GM19395 (cell line): Measurements from ENCODE around the gene TCEANC2.
"Not testable (repeated sequence)": the region's sequence is repeated elsewhere in the genome, so short reads cannot be mapped to it uniquely, and the experiment has no call there.

ENCODE experiments used
- ATAC-seq: cut with Tn5 transposase; IDR thresholded peaks from one replicate; pipeline ENCODE4 v1.9.1; 2021; ENCODE audit warnings: mild to moderate bottlenecking, moderate library complexity; ENCODE audit not compliant: unreplicated experiment

TCEANC2 gene

DNA sequence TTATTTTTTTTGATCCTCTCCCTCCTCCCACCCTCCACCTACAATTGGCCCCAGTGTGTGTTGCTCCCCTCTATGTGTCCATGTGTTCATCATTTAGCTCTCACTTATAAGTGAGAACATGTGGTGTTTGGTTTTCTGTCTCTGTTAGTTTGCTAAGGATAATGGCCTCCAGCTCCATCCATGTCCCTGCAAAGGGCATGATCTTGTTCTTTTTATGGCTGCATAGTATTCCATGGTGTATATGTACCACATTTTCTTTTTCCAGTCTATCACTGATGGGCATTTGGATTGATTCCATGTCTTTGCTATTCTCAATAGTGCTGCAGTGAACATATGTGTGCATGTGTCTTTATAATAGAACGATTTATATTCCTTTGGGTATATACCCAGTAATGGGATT, 28.6 kb upstream of the TCEANC2 start:
- ATAC-seq, result not testable (repeated sequence)

DNA sequence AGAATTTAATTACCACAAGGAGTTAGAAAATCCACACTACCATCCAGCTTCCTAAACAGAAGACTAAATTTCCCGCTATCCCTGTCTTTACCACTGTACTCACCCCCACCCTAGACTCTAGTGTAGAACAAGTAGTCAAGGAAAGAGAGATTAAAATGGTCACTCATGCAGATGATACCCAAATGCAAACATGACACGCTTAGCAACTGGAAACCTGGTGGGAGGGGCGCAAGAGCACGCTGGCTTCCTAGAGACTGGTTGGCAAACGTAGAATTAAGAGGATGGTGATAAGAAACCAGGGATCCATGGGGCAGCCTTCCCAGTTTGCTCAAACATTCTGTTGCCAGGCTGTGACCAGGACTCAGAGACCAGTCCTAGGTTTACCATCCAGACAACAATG, 25.6 kb upstream of the TCEANC2 start:
- ATAC-seq, result no peak

DNA sequence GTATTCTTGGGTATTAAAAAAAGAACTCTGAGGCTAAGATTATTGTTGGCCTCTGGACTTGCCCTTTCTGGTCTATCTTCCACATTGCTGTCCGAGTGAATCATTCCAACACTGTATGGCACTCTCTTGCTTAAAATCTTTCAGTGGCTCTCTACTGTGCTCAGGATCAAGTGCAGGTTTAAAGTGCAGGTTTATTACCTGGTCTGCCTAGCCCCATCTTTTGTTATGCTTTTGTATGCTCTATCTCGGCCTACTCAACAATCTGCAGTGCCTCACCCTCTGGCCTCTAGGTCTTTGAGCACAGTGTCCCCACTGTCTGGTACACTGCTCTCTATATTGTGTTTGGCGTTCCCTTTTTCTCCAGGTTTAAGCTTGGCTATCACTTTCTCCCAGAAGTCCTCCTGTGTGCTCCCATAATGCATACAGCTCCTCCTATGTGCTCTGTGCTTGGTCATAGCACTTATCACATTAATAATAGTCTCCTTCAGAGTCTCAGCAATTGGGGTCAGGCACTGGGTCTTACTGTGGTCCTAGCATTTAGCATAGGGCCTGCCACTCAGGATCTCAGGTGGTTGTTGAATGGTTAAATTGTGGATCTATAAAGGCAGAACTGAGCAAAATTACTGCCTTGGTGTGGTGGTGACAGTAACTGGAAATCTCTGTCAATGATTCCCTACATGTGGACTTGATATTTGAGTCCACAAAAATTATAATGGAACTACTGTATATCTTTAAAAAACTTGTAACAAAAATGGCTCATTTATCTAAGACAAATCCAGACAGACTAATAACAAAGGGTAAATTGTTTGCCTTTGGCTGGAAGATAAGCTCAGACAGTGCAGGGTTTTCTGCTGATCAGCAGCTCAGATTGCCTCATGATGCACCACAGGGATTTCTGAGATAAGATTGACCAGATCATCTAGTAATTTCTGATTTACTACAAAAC, 24.8 kb upstream of the TCEANC2 start:
- ATAC-seq, result no peak

DNA sequence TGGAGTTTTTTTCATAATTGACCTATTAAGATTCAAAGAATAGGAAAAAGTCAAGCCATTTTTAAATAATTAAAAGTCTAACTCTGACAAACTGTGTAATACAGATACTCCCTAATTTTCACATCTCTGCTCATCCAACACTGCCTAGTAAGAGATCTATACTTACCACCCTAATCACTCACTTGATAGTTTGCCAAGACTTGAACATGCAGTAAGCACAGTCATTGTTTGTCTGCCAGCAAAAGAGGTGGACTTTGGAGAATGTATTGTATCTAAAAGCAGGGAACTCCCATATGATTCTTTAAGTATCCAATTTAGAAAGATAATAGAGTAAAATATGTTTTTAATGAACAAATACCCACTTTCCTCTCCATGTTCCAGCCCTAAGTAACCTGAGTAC, 15.9 kb upstream of the TCEANC2 start:
- no peak for ATAC-seq

DNA sequence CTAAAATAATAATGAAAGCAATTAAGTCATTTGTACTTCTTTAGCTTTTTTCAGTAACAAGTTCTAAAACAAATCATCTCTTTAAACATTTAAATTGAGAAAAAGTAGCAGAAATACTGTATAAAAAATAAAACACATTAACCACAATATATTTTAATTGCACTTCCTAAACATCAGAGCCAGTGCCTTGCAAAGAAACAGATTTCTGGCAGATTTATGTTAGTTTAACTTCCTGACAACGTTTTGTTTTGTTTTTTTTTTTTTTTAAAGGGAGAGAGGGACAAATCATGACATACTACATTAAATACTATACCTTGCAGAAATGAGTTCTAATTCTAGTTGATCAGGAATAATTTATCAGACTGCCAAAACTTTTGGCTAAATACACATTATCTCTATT, 11.6 kb upstream of the TCEANC2 start:
- ATAC-seq, result no peak

DNA sequence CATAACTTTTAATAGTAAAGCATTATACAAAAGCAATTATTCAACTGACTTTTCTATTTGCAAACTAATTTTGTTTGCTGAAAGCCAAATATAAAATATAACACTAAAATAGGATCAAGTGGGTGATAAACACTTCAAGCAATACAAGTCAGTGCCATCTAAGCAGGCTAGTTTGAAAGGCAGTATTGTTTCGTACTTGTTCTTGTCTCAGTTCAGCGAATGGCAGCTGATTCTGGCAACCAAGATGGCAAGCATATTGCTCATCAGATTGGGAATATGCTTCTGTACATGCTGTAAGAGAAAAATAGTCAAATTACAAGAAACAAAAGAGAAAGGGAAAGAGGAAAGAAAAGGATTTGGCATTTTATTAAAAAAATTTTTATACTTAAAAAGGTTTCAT, 7.9 kb upstream of the TCEANC2 start:
- ATAC-seq, result no peak

DNA sequence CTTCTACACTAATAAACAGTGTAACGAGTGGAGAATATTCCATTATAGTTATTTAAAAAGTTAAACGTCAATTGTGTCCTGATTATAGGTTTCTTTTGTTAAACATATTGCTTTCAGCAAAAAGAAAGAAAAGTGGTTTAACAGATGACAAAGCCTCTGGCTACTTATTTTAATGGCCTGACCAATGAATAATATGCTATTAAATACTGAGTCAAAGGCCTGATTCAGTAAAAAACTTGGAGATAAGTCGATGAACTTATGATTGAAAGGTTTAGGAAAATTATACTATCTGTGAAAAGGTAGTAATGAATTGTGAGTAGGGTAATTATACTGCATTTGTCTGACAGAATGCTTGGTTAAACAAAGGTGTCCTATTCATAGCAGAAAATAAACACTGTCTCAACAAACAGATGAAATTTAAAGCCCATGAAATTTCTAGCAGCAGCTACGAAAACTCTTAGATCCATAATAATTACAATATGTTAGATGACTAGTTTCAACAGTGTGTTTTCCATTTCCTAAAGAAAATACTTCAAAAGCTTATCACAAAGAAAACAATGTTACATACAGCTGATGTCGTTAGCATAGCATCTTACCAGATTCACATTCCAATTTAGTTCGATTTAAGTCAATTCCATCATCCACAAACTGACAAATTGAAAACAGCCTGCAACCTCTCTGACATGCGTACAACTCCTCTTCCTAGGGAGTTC, 6.6 kb upstream of the TCEANC2 start:
- no peak for ATAC-seq

DNA sequence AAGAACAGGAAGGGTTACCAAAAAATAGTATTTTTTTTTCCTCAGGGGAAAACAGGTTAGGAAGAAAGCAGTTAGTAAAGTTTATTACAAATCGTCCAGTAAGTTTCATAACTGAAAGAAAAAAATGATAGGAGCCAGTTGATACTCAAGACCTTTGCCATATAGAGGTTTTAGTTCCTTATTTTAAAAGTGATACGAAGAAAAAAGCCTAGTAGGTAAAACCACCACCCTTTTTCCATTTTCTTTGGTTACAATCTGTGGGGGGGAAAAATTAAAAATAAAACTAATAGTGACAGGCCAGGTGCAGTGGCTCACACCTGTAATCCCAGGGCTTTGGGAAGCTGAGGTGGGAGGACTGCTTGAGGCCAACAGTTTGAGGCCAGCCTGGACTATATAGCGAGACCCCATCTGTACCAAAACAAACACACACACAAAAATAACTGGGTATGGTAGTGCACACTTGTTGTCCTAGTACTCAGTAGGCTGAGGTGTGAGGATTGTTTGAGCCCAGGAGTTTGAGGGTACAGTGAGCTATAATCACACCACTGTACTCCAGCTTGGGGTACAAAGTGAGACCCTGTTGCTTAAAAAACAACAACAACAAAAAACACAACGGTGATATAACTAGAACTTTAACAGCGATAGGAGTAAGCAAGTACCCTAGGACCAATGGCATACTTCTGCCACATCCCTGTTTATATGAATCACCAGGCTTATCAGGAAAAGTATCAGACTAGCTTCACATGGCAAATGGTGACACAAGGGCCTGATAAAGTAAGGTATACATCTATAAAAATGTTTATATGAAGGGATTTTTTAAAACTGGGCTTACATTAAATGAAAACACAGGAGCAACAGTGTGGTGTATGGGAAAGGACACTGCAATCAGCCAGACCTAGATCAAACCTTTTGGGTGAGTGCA, 5.8 kb upstream of the TCEANC2 start:
- no peak for ATAC-seq

DNA sequence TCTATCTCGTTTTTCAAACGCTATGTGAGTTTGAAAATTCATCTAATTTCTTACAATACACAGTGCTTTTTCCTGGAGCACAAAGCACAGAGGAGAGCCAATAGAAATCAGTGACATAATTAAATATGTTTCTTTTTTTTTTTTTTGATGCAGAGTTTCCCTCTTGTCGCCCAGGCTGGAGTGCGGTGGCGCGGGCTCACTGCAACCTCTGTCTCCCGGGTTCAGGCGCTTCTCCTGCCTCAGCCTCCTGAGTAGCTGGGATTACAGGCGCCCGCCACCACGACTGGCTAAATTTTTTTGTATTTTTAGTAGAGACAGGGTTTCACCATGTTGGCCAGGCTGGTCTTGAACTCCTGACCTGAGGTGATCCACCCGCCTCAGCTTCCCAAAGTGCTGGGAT, 3.0 kb upstream of the TCEANC2 start:
- ATAC-seq, result not testable (repeated sequence)

DNA sequence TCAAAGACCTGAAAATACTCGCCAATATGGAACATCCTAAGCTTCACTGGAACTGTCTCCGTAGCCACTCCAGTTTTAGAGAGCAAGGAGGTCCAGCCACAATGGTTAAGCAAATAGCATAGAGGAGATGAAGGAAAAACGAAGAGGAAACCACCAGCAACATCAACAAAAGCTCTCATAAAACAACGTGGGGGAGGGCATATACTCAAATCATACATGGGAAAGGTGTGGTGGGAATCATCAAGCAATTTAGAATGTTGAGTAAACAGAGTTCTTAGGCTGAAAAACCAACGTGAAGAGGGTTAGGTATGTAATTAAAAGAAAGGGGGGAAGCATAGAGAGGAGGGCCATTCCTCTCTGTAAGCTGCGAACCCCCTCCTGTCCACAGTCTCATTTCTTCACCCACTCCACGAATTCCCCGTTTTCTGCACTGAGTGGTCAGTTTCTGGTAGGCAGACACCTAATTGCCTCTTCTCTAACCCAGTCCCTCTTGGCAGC, 1.4 kb upstream of the TCEANC2 start:
- no peak for ATAC-seq

DNA sequence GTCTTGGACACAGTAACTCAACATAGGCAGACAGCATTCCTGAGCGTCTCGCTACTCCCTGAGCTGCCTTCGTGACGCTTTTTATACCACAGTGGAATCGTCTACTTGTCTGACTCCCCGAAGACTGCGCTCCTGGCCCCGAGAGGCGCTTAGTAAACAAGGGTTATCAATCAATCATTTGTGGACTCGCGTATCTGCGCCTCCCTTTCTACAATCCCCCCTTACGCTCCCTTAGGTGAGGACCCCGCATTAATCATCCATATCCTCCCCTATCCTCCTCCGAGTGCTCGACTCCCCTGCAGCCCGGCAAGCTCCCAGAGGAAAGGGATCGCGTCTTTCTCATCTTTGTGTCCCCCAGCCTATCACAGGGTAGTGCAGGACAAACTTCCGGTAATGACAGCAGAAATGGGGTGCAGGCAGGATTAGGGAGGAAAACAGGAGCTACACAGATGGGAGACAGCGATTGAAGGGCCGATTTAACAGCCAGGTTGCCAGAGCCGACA, 926 bp upstream of the TCEANC2 start:
- peak; percentile 27 for ATAC-seq

DNA sequence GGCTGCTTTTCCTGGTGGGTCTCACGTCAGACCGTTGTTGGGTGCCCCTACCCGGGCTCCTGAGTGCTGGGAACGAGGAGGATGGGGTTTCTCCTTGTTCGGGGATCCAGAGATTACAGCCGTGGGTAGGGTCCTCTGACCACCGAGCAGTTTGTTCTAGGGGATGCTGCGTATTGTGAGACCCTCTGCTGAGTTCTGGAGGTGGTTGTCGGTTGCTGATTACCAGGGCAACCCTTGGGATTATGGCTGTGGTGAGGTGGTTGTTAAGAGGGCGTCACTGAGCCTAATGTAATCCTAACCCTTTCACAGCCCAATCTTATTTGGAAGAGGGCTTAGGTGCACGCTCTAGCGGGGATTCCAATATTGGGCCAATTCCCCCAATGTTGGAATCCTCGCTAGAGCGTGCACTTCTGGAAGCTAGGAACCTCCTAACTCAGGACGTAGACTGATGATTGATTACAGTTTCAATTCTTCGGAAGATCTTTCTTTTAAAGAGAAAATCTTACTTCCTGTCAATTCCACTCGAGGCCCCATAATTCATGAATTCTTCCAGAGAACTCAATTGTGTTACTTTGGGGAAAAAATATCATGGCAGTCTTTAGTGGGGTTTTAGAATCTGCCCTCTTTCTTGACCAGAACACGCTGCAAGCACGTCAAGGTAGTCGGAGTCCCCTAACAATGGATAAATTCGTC, 483 bp downstream of the TCEANC2 start:
- no peak for ATAC-seq

DNA sequence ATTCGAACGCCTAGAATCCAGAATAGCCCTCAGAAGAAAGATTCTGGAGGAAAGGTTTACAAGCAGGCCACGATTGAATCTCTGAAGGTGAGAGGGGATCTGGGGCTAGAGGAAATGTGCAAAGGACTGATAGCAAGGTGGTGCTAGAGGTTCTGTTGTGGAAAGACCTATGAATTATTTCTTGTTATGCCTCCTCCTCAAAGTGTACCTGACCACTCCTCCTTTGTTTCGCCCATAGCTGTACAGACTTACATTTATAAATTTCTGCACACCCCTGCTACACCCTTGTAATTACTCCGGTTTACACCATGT, 986 bp downstream of the TCEANC2 start:
- no peak for ATAC-seq

DNA sequence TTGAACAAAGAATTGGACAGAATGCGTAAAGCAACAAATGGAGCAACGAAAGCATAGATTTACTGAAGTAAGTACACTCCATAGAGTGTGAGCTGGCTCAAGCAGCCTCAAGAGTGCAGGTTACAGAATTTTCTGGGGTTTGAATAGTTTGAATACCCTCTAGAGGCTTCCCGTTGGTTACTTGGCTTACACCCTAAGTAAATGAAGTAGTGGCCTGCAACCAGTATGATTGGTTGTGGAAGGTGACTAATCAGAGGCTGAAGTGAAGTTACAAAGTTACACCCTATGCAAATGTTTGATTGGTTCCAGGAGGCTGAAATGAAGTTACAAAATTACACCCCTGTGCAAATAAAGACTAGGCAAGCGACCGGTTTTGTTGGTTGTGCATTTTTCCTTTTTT, 10.9 kb downstream of the TCEANC2 start:
- ATAC-seq, result no peak

DNA sequence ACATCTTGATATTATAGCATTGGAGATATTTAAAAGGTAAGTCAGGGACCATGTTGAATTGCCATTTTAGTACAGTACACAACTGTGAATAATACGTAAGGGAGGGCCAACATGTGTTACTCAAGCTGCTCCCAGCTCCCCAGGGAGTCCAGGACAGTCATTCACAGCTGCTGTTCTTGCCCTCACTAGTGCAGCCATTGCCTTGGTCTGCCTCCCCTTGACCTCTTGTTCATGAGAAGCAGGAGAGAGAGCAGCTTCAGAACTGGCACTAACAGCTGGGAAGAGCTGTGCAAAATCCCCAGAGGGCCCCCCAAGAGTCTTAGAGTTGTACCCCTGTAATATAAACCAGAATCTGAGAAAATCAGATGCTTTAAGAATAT, 16.4 kb downstream of the TCEANC2 start:
- peak; percentile 30 for ATAC-seq

DNA sequence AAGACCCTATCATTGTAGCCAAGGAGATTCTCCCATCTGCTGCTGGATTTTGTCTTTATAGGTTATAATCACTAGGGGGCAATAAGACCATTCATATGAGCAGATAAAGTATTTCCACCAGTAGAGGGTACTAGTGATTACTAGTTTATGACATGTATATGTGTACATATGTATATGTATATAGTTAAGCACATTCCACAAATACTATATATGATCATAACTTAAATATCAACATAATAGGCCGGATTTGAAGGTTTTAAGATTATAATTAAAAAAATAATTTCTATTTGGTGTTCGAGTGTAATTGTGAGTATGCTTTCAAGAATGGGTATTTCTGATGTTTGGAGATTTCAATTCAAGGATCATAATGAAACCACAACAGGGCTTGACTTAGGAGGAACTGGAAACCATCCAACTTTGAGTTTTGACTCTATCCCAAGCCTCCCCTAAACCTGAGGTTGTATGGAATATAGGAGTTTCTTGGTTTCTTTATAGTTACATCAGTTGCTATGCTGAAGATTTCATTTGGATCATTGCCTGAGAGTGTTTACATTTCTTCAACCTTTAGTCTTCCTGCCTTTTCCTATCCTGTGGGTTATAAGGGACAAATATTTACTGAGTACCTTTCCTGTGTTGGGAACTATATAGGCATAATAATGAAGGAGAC, 16.9 kb downstream of the TCEANC2 start:
- ATAC-seq, result peak; percentile 66

DNA sequence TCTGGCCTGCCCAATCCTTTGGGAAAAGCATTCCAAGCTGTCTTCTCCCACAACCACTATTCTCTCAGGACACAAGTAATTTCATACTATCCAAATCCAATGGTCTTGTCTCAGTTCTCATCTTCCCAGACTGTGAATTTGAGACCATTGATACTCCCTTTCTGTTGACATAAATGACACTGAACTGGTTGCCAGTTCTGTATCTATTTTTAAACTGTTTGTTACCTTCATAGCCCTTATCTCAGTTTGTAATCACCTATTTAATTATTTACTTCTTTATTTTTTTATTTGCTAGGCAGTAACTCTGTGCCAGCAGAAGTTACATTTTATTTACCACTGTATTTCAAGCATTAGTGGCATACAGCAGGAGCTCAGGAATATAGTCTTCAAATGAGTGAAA, 24.0 kb downstream of the TCEANC2 start:
- ATAC-seq, result no peak

DNA sequence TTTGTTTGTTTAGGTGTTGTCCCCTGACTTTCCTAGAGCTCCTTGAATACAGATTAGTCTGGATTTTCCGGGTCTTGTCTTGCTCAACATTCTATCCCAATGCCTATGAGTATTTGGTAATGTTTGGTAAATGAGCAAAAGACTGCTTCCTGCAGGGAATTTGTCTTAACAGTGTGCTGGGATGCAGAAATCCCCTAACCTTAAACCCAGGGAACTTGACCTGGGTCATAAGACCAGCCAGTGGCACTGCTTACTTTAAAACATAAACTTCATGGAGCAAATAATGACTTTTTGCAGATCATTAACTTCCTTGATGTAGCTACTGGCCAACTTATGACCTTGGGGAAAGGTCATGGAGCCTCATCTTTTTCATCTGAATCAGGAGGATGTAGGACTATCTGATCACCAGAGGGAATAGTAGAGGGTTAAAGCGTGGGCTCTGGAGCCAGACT, 27.2 kb downstream of the TCEANC2 start:
- ATAC-seq, result no peak

DNA sequence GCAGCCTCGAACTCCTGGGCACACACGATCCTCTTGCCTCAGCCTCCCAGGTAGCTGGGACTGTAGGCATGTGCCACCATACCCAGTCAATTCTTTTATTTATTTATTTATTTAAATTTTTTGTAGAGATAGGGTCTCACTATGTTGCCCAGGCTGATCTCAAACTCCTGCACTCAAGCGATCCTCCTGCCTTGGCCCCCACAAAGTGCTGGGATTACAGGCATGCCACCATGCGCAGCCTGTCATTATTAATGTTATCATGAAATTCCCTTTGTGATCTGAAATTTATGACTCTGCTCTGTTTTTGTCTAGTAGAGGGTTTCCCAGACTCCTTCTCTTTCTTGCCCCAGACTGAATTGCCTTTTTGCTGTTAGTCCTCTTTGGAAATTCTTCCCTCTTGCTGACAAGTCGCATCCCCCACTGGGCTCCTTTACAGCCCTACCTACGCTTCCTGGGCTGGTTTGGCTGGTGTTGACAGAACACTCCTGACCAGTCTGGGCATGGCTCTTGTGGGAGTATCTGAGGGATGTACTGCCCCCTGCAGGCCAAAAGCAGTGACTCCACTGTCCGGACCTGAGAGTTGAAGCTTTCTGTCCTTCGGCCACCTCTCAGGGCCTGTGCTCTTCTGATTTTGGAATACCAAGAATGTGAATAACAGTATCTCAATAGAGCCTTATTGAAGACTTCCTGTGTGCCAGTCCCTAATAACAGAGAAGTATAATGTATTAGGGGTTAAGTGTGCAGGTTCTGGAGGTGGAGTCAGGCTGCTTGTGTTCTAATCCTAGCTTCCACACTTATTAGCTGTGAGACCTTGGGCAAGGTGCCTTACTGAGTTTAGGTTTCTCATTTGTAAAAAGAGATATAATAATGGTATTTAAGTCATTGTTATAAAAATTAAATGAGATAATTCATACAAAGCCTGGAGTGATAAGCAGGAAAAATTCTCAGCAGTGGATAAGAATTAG, 28.2 kb downstream of the TCEANC2 start:
- peak; percentile 83 for ATAC-seq
